Activated B cell treated with CpG ODN at 0.5 μM for 24 hours (primary cell): ENCODE results near the gene NT5DC3. TPM values are rescaled to one million over a fixed set of nuclear protein-coding genes. Genes with fewer than 3 reads are reported as not detected.

ENCODE experiments used
- ATAC-seq: fragments of 200-7000 bp; cut with Tn5 transposase; one replicate; pipeline ENCODE4 v1.10.0; 2021; ENCODE audit warnings: low read depth, mild to moderate bottlenecking, moderate library complexity
- CTCF ChIA-PET: fragments of 350-600 bp; sonication (Branson Sonifier 250); formaldehyde crosslinking; loops from one replicate; lab custom pipeline; 2021; ENCODE audit warnings: antibody characterized with exemption; lab: Charles Lee
- POLR2A ChIA-PET: fragments of 350-600 bp; sonication (Branson Sonifier 250); formaldehyde crosslinking; loops from one replicate; lab custom pipeline; 2021; ENCODE audit warnings: antibody characterized with exemption; lab: Charles Lee
- DNase-seq: peaks from one replicate; pipeline ENCODE4 v3.0.0; 2022
- H3K27ac Mint-ChIP-seq: one replicate; pipeline ENCODE4 v1.8.0; 2020; ENCODE audit warnings: mixed read lengths
- H3K27me3 Mint-ChIP-seq: one replicate; pipeline ENCODE4 v1.8.0; 2021; ENCODE audit warnings: mixed read lengths
- H3K36me3 Mint-ChIP-seq: one replicate; pipeline ENCODE4 v1.8.0; 2021; ENCODE audit warnings: low read depth, mixed read lengths
- H3K4me1 Mint-ChIP-seq: one replicate; pipeline ENCODE4 v1.8.0; 2021; ENCODE audit warnings: mixed read lengths
- H3K4me3 Mint-ChIP-seq: one replicate; pipeline ENCODE4 v1.8.0; 2020; ENCODE audit warnings: mild to moderate bottlenecking, mixed read lengths
- H3K9me3 Mint-ChIP-seq: one replicate; pipeline ENCODE4 v1.8.0; 2020; ENCODE audit warnings: mixed read lengths
- intact Hi-C: fragments of 100-400 bp; cut with micrococcal nuclease; formaldehyde crosslinking; loops from one replicate; pipeline ENCODE4 v1.15.1; 2024
- total RNA-seq: library from RNA; stranded (reverse); gene quantifications from 2 replicates; pipeline ENCODE4 v1.2.3, GENCODE V29; 2022
- TF ChIP-seq, protein P1 (sequence below): fragments of 200-600 bp; IDR thresholded peaks from one replicate; pipeline ENCODE4 v1.8.0; 2022; ENCODE audit warnings: antibody characterized with exemption, mild to moderate bottlenecking

NT5DC3 gene
- total RNA-seq, 1 donor from 2014 or later, result 11.6 TPM

DNA sequence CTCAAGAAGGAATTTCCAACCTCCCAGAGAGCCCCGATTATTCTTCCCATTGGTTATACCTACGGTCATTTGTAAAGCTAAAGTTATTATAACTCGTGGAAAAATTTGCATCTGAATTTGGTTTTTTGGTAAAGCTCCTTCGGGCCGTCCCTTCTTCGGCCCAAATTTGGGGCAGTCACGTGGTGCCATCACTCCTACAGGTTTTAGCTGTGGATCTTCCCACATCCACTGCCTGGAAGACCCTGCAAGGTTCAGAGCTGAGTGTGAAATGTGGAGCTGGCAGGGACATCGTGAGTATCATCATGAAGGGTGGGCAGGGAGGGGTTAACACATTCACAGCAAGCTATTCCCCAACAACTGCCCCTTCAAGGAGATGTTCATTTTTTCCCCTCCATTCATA, 105.7 kb downstream of the NT5DC3 start:
- ATAC-seq (no peak), DNase-seq (no peak)
- Mint-ChIP-seq H3K27ac (no peak overlapping the region), H3K27me3 (peaks cover 4% of the 10 kb centered on the region), H3K4me1 (no peaks in the 10 kb centered on the region), H3K36me3 (no peaks in the 10 kb centered on the region), H3K9me3 (peaks cover 6% of the 10 kb centered on the region), H3K4me3 (no peak overlapping the region)
- CTCF ChIA-PET, result no interaction called here
- TF ChIP-seq, protein P1, sequence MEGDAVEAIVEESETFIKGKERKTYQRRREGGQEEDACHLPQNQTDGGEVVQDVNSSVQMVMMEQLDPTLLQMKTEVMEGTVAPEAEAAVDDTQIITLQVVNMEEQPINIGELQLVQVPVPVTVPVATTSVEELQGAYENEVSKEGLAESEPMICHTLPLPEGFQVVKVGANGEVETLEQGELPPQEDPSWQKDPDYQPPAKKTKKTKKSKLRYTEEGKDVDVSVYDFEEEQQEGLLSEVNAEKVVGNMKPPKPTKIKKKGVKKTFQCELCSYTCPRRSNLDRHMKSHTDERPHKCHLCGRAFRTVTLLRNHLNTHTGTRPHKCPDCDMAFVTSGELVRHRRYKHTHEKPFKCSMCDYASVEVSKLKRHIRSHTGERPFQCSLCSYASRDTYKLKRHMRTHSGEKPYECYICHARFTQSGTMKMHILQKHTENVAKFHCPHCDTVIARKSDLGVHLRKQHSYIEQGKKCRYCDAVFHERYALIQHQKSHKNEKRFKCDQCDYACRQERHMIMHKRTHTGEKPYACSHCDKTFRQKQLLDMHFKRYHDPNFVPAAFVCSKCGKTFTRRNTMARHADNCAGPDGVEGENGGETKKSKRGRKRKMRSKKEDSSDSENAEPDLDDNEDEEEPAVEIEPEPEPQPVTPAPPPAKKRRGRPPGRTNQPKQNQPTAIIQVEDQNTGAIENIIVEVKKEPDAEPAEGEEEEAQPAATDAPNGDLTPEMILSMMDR, result no peak
- intact Hi-C loops, result no loop called here
- POLR2A ChIA-PET, result no interaction called here

GRCh38 chr12:103734863-103735262, 106.2 kb downstream of the NT5DC3 start:
- Mint-ChIP-seq H3K4me3 (no peak overlapping the region), H3K27ac (no peak overlapping the region), H3K4me1 (no peaks in the 10 kb centered on the region), H3K36me3 (no peaks in the 10 kb centered on the region), H3K9me3 (peaks cover 6% of the 10 kb centered on the region), H3K27me3 (peaks cover 4% of the 10 kb centered on the region)
- ChIA-PET POLR2A (no interaction called here), CTCF (no interaction called here)
- ATAC-seq (no peak), DNase-seq (no peak)
- TF ChIP-seq, protein P1, result no peak
- intact Hi-C loops, result no loop called here

- POLR2A ChIA-PET, result no interaction called here
- no peak for ATAC-seq
- Mint-ChIP-seq H3K27ac (no peak overlapping the region), H3K36me3 (no peaks in the 10 kb centered on the region), H3K9me3 (peaks cover 6% of the 10 kb centered on the region), H3K4me1 (no peaks in the 10 kb centered on the region), H3K4me3 (no peak overlapping the region), H3K27me3 (no peaks in the 10 kb centered on the region)
- DNase-seq, result no peak
- CTCF ChIA-PET, result no interaction called here
- TF ChIP-seq, protein P1, result no peak
- intact Hi-C loops, result no loop called here
These were observed 109.5 kb downstream of the NT5DC3 start for GRCh38 chr12:103731539-103731938.

DNA sequence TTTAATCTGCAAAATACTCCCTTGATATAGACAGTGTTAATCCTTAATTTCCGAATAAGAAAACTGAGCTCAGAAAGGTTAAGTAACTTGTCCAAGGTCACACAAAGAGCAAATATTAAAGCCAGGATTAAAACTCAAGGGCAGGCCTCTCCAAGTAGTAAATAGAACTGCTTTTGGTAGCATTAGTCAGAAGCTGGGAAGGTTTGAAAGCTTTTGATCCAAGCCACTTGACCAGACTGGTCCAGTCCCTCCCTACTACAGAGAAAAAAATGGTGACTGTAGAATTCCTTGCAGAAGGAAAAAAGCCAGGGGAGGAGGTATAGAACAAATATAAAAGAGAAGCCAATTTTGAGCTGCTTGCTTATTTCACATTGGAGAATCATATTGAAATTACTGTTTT, 111.5 kb downstream of the NT5DC3 start:
- Mint-ChIP-seq H3K27ac (no peak overlapping the region), H3K9me3 (peaks cover 6% of the 10 kb centered on the region), H3K36me3 (no peaks in the 10 kb centered on the region), H3K4me1 (no peaks in the 10 kb centered on the region), H3K4me3 (no peak overlapping the region), H3K27me3 (no peaks in the 10 kb centered on the region)
- ChIA-PET POLR2A (no interaction called here), CTCF (no interaction called here)
- intact Hi-C loops, result no loop called here
- DNase-seq (no peak), ATAC-seq (no peak)
- TF ChIP-seq, protein P1, result no peak

DNA sequence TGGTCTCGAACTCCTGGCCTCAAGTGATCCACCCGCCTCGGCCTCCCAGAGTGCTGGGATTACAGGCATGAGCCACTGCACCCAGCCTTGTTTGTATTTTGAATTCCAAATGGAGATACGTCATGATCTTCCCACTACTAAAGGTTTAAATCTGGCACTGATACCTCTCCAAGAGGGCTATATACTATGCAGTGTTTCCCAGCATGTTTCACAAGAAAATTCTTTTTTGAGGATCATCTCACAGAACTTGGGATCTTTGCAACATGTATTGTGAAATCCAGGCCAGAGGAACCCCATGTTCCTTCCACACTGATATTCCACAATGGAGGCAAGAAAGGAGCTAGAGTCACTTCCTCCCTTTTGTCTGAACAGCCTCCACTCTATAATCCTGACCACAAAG, 112.7 kb downstream of the NT5DC3 start:
- no peak for DNase-seq
- intact Hi-C loops, result no loop called here
- Mint-ChIP-seq H3K27me3 (no peaks in the 10 kb centered on the region), H3K4me3 (no peak overlapping the region), H3K9me3 (peaks cover 6% of the 10 kb centered on the region), H3K4me1 (no peaks in the 10 kb centered on the region), H3K36me3 (no peaks in the 10 kb centered on the region), H3K27ac (no peak overlapping the region)
- POLR2A ChIA-PET, result no interaction called here
- no peak for ATAC-seq
- TF ChIP-seq, protein P1, result no peak
- CTCF ChIA-PET, result no interaction called here
